HepG2 (cell line): ENCODE data around the gene MLN.

Experiments
- HIVEP1 ChIP-seq: sonication (generic); formaldehyde crosslinking; IDR thresholded peaks from 2 replicates; pipeline ENCODE4 v1.4.0; 2020; ENCODE audit warnings: mild to moderate bottlenecking, missing genetic modification reagents
- POLR2A ChIP-seq, 2 experiments: IDR thresholded peaks; 2 replicates each; pipeline ENCODE4 v1.6.1; 2011; ENCODE audit warnings: low read depth in 2 of 2, low read length in 2 of 2, mild to moderate bottlenecking in 1 of 2, moderate library complexity in 1 of 2; ENCODE audit not compliant: insufficient read depth in 1 of 2
- TAF1 ChIP-seq: sonication (generic); formaldehyde crosslinking; IDR thresholded peaks from 2 replicates; pipeline ENCODE4 v1.4.0; 2020; ENCODE audit warnings: missing genetic modification reagents
- ZNF792 ChIP-seq: IDR thresholded peaks from 2 replicates; pipeline ENCODE4 v1.6.1; 2016
- TF ChIP-seq, protein P1 (sequence below): sonication (generic); formaldehyde crosslinking; conservative IDR thresholded peaks from 2 replicates; pipeline ENCODE4 v1.4.0; 2020; ENCODE audit warnings: missing genetic modification reagents
- TF ChIP-seq, protein P2 (sequence below): fragments of 450-650 bp; IDR thresholded peaks from 2 replicates; pipeline ENCODE4 v1.6.1; 2017
- TF ChIP-seq, protein P3 (sequence below): sonication (generic); formaldehyde crosslinking; IDR thresholded peaks from 2 replicates; pipeline ENCODE4 v1.8.1; 2022; ENCODE audit warnings: mild to moderate bottlenecking, missing genetic modification reagents

DNA sequence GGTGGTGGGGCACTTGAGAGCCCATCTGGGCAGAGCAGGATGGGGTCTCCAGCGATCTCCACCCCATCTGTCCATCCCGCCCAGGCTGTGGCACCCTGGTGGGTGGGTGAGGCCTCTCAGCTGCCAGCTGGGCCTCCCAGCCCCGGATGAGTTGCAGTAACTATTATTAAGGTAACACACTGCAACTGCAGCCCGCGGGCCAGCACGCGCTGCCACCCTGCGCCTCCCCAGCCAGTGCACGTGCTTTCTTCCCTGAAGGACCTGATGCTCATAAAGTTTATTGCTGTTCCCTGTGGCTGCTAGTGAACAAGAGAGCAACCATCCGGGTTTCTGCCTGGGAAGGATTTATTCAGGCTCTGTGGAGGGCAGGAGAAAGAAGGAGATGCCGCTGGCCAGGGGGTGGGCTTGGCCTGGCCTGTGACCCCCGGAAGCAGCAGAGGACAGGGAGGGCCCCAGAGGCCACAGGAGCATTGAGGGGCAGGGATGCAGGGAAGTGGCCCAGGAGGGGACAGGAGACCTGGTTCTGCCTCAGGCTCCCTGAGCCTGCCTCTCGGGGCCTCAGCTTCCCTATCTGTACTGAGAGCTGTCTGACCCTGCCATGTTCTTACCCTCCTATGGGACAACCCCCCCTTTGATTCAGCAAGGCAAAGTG, 58.8 kb downstream of the MLN start:
- TF ChIP-seq TAF1 (CRISPR knock-in tag) (no peak), POLR2A (IDR thresholded peaks at IDR 0.05; ENCODE audit: insufficient read depth in 1 of 2, low read depth in 2 of 2, low read length in 2 of 2) (no peak), HIVEP1 (CRISPR knock-in tag) (no peak), ZNF792 (no peak)
- TF ChIP-seq, protein P1, sequence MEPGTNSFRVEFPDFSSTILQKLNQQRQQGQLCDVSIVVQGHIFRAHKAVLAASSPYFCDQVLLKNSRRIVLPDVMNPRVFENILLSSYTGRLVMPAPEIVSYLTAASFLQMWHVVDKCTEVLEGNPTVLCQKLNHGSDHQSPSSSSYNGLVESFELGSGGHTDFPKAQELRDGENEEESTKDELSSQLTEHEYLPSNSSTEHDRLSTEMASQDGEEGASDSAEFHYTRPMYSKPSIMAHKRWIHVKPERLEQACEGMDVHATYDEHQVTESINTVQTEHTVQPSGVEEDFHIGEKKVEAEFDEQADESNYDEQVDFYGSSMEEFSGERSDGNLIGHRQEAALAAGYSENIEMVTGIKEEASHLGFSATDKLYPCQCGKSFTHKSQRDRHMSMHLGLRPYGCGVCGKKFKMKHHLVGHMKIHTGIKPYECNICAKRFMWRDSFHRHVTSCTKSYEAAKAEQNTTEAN (CRISPR knock-in tag): no peak
- TF ChIP-seq, protein P2, sequence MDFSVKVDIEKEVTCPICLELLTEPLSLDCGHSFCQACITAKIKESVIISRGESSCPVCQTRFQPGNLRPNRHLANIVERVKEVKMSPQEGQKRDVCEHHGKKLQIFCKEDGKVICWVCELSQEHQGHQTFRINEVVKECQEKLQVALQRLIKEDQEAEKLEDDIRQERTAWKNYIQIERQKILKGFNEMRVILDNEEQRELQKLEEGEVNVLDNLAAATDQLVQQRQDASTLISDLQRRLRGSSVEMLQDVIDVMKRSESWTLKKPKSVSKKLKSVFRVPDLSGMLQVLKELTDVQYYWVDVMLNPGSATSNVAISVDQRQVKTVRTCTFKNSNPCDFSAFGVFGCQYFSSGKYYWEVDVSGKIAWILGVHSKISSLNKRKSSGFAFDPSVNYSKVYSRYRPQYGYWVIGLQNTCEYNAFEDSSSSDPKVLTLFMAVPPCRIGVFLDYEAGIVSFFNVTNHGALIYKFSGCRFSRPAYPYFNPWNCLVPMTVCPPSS: no peak
- TF ChIP-seq, protein P3, sequence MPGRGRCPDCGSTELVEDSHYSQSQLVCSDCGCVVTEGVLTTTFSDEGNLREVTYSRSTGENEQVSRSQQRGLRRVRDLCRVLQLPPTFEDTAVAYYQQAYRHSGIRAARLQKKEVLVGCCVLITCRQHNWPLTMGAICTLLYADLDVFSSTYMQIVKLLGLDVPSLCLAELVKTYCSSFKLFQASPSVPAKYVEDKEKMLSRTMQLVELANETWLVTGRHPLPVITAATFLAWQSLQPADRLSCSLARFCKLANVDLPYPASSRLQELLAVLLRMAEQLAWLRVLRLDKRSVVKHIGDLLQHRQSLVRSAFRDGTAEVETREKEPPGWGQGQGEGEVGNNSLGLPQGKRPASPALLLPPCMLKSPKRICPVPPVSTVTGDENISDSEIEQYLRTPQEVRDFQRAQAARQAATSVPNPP (CRISPR knock-in tag): no peak
